ENCODE measurements around the gene CA14. TPM values are rescaled to one million over a fixed set of nuclear protein-coding genes. Genes with fewer than 3 reads are reported as not detected.

Gene CA14
- polyA plus RNA-seq, 1 of the 3 experiments (the other 2 are of a cell fraction), result 0.08 TPM

DNA sequence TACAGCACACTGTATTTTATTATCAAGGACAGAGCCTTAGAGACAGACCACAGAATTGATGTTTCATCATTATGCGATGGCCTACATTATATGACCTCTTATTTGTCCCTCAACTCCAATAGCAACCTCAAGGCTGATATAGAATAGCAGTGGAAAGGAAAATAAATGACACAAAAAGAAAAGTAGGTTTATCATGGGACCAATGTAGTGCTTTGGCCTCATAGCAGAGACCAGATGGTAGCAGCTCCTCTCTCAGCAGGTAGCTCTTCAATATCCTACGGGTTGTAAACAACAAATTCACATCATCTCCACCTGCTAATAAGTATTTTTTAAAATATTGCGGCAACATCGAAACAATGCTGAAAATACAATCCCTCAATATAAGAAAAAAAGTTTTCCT lies 46.9 kb upstream of the CA14 start:
- H2AFZ ChIP-seq (ENCODE audit: low read depth), result no peak overlapping the region
- H4K20me1 ChIP-seq (ENCODE audit: insufficient read depth), result no peaks in the 10 kb centered on the region
- H3K9ac ChIP-seq, result no peak overlapping the region
- peaks cover 0 to 5% of the 10 kb centered on the region in 2 experiments; a peak in 3 of 4 replicates for H3K4me1 ChIP-seq (ENCODE audit: control insufficient read depth in 1 of 2, insufficient read depth in 2 of 2, low read depth in 1 of 2, low read length in 1 of 2)
- no peak overlapping the region for H3K4me2 ChIP-seq
- ChIA-PET CTCF (interaction anchor here (1.2 to 1.9 kb wide), 3 partner anchors 23 to 350 kb away, joined by 3 to 7 read pairs (median 4); no protein-coding TSS in a partner anchor), POLR2A (no interaction called here)
- TF ChIP-seq, protein P1, sequence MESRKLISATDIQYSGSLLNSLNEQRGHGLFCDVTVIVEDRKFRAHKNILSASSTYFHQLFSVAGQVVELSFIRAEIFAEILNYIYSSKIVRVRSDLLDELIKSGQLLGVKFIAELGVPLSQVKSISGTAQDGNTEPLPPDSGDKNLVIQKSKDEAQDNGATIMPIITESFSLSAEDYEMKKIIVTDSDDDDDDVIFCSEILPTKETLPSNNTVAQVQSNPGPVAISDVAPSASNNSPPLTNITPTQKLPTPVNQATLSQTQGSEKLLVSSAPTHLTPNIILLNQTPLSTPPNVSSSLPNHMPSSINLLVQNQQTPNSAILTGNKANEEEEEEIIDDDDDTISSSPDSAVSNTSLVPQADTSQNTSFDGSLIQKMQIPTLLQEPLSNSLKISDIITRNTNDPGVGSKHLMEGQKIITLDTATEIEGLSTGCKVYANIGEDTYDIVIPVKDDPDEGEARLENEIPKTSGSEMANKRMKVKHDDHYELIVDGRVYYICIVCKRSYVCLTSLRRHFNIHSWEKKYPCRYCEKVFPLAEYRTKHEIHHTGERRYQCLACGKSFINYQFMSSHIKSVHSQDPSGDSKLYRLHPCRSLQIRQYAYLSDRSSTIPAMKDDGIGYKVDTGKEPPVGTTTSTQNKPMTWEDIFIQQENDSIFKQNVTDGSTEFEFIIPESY (IDR thresholded peaks at IDR 0.05; ENCODE audit: borderline replicate concordance, low read depth), result no peak
- no peak for TF ChIP-seq SMC3 (IDR thresholded peaks at IDR 0.05; ENCODE audit: low read depth, low read length)
- no peak for TF ChIP-seq TCF12 (IDR thresholded peaks at IDR 0.05)
- no peak for TF ChIP-seq POLR2AphosphoS5 (IDR thresholded peaks at IDR 0.05; ENCODE audit: low read depth, low read length)
- no peak for TF ChIP-seq GABPA (IDR thresholded peaks at IDR 0.05; ENCODE audit: low read depth)
- no peak for TF ChIP-seq NRF1 (IDR thresholded peaks at IDR 0.05; ENCODE audit: low read depth, low read length)
- TF ChIP-seq YY1 (IDR thresholded peaks at IDR 0.05; ENCODE audit: low read depth), result no peak
- no peak for TF ChIP-seq MEF2A (IDR thresholded peaks at IDR 0.05; ENCODE audit: borderline replicate concordance, low read depth)
- TF ChIP-seq, protein P2, sequence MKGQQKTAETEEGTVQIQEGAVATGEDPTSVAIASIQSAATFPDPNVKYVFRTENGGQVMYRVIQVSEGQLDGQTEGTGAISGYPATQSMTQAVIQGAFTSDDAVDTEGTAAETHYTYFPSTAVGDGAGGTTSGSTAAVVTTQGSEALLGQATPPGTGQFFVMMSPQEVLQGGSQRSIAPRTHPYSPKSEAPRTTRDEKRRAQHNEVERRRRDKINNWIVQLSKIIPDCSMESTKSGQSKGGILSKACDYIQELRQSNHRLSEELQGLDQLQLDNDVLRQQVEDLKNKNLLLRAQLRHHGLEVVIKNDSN (IDR thresholded peaks at IDR 0.05; ENCODE audit: borderline replicate concordance, low read depth), result no peak
- TF ChIP-seq GATA2 (CRISPR knock-in tag; IDR thresholded peaks at IDR 0.05), result no peak
- TF ChIP-seq, protein P3, sequence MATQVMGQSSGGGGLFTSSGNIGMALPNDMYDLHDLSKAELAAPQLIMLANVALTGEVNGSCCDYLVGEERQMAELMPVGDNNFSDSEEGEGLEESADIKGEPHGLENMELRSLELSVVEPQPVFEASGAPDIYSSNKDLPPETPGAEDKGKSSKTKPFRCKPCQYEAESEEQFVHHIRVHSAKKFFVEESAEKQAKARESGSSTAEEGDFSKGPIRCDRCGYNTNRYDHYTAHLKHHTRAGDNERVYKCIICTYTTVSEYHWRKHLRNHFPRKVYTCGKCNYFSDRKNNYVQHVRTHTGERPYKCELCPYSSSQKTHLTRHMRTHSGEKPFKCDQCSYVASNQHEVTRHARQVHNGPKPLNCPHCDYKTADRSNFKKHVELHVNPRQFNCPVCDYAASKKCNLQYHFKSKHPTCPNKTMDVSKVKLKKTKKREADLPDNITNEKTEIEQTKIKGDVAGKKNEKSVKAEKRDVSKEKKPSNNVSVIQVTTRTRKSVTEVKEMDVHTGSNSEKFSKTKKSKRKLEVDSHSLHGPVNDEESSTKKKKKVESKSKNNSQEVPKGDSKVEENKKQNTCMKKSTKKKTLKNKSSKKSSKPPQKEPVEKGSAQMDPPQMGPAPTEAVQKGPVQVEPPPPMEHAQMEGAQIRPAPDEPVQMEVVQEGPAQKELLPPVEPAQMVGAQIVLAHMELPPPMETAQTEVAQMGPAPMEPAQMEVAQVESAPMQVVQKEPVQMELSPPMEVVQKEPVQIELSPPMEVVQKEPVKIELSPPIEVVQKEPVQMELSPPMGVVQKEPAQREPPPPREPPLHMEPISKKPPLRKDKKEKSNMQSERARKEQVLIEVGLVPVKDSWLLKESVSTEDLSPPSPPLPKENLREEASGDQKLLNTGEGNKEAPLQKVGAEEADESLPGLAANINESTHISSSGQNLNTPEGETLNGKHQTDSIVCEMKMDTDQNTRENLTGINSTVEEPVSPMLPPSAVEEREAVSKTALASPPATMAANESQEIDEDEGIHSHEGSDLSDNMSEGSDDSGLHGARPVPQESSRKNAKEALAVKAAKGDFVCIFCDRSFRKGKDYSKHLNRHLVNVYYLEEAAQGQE (IDR thresholded peaks at IDR 0.05; ENCODE audit: low read depth, low read length), result no peak
- TF ChIP-seq RXRA (IDR thresholded peaks at IDR 0.05; ENCODE audit: borderline replicate concordance, low read depth), result no peak
- TF ChIP-seq NFIC (IDR thresholded peaks at IDR 0.05; ENCODE audit: borderline replicate concordance), result no peak
- no peak for TF ChIP-seq EP300 (IDR thresholded peaks at IDR 0.05; ENCODE audit: borderline replicate concordance in 1 of 2, low read depth in 1 of 2, low read length in 1 of 2)
- TF ChIP-seq, protein P4, sequence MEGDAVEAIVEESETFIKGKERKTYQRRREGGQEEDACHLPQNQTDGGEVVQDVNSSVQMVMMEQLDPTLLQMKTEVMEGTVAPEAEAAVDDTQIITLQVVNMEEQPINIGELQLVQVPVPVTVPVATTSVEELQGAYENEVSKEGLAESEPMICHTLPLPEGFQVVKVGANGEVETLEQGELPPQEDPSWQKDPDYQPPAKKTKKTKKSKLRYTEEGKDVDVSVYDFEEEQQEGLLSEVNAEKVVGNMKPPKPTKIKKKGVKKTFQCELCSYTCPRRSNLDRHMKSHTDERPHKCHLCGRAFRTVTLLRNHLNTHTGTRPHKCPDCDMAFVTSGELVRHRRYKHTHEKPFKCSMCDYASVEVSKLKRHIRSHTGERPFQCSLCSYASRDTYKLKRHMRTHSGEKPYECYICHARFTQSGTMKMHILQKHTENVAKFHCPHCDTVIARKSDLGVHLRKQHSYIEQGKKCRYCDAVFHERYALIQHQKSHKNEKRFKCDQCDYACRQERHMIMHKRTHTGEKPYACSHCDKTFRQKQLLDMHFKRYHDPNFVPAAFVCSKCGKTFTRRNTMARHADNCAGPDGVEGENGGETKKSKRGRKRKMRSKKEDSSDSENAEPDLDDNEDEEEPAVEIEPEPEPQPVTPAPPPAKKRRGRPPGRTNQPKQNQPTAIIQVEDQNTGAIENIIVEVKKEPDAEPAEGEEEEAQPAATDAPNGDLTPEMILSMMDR (IDR thresholded peaks at IDR 0.05), result no peak
- TF ChIP-seq EZH2phosphoT487 (IDR thresholded peaks at IDR 0.05; ENCODE audit: borderline replicate concordance, low read depth), result no peak
- TF ChIP-seq MXI1 (IDR thresholded peaks at IDR 0.05; ENCODE audit: low read depth, low read length), result no peak
- TF ChIP-seq, protein P5, sequence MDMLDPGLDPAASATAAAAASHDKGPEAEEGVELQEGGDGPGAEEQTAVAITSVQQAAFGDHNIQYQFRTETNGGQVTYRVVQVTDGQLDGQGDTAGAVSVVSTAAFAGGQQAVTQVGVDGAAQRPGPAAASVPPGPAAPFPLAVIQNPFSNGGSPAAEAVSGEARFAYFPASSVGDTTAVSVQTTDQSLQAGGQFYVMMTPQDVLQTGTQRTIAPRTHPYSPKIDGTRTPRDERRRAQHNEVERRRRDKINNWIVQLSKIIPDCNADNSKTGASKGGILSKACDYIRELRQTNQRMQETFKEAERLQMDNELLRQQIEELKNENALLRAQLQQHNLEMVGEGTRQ (IDR thresholded peaks at IDR 0.05; ENCODE audit: borderline replicate concordance, low read depth, low read length), result no peak
- TF ChIP-seq FOSL2 (IDR thresholded peaks at IDR 0.05; ENCODE audit: borderline replicate concordance, low read depth), result no peak
- H3K9me3 ChIP-seq, result no peaks in the 10 kb centered on the region
- H3F3A ChIP-seq (replicated peaks; ENCODE audit: insufficient read depth), result peaks cover 8% of the 10 kb centered on the region
- DNase-seq, result no peak
- WGBS (ENCODE audit: low lambda C conversion rate), result 95% methylated on average over 4 of the region's 4 CpGs
- H3K79me2 ChIP-seq (ENCODE audit: insufficient read depth), result no peaks in the 10 kb centered on the region
- H3K9me2 ChIP-seq, result no peaks in the 10 kb centered on the region
- H3K36me3 ChIP-seq (replicated peaks in 1 of 2; ENCODE audit: control insufficient read depth in 1 of 2, insufficient read depth in 2 of 2, low read length in 1 of 2), result no peaks in the 10 kb centered on the region
- no peak overlapping the region for H3K4me3 ChIP-seq (ENCODE audit: low read depth in 2 of 2, low read length in 1 of 2)
- H3K27me3 ChIP-seq (ENCODE audit: insufficient read depth), result no peaks in the 10 kb centered on the region
- H3K27ac ChIP-seq (ENCODE audit: low read depth in 2 of 2, low read length in 1 of 2), result no peak overlapping the region
